Spleen (tissue), 11 donors: ENCODE measurements around the gene RAD9A. TPM values are rescaled to one million over a fixed set of nuclear protein-coding genes. Genes with fewer than 3 reads are reported as not detected.
A peak's percentile ranks its signal among the peaks of the same experiment; 100 is the strongest.

ENCODE experiments used
- DNase-seq: peaks from one replicate; pipeline ENCODE4 v3.0.0-alpha.2; 2020
- H3K27ac ChIP-seq, 8 donors: fragments of 200-600 bp; sonication (generic) in 7 of 8; 1 replicate in 4 of 8; 2 replicates in 4 of 8; pipeline versions ENCODE4 v1.5.0 to v1.8.0; 2016 to 2021; ENCODE audit warnings: inconsistent platforms in 4 of 8, mild to moderate bottlenecking in 4 of 8, moderate library complexity in 1 of 8
- H3K27me3 ChIP-seq, 7 donors: fragments of 200-600 bp; sonication (generic) in 6 of 7; replicated peaks in 1 of 7; 1 replicate in 4 of 7; 2 replicates in 3 of 7; pipeline versions ENCODE4 v1.5.0 to v1.8.0; 2016 to 2021; ENCODE audit warnings: inconsistent platforms in 3 of 7, mild to moderate bottlenecking in 1 of 7
- H3K36me3 ChIP-seq, 6 donors: fragments of 200-600 bp; sonication (generic) in 5 of 6; 1 replicate in 4 of 6; 2 replicates in 2 of 6; pipeline versions ENCODE4 v1.5.0 to v1.8.0; 2016 to 2021; ENCODE audit warnings: inconsistent platforms in 2 of 6
- H3K4me1 ChIP-seq, 6 donors: fragments of 200-600 bp; sonication (generic) in 5 of 6; 1 replicate in 3 of 6; 2 replicates in 3 of 6; pipeline versions ENCODE4 v1.5.0 to v1.8.0; 2016 to 2021; ENCODE audit warnings: inconsistent platforms in 3 of 6
- H3K4me3 ChIP-seq, 8 donors: fragments of 200-600 bp; sonication (generic) in 7 of 8; 1 replicate in 4 of 8; 2 replicates in 4 of 8; pipeline versions ENCODE4 v1.5.0 to v1.8.0; 2016 to 2021; ENCODE audit warnings: inconsistent platforms in 4 of 8, mild to moderate bottlenecking in 4 of 8, moderate library complexity in 2 of 8
- H3K9me3 ChIP-seq, 8 donors: fragments of 200-600 bp; sonication (generic) in 7 of 8; 1 replicate in 4 of 8; 2 replicates in 4 of 8; pipeline versions ENCODE4 v1.5.0 to v1.8.0; 2016 to 2021; ENCODE audit warnings: inconsistent platforms in 4 of 8
- POLR2A ChIP-seq, 3 donors: fragments of 450-650 bp; IDR thresholded peaks; one replicate each; pipeline ENCODE4 v1.5.1; 2017; ENCODE audit warnings: antibody characterized with exemption in 3 of 3, mild to moderate bottlenecking in 1 of 3
- POLR2AphosphoS5 ChIP-seq, 3 donors: sonication (generic); formaldehyde crosslinking; IDR thresholded peaks; one replicate each; pipeline ENCODE4 v1.5.1; 2017; ENCODE audit warnings: antibody characterized with exemption in 3 of 3
- WGBS, 5 donors: extraction: QIAGEN DNeasy Blood & Tissue Kit in 3 of 5; methylation state at CpG; one replicate each; pipeline versions ENCODE4 v1.1.5 to v1.1.7; 2013 to 2018; 5-methylcytosine and 5-hydroxymethylcytosine counted together
- intact Hi-C: fragments of 100-400 bp; cut with DNase I; formaldehyde crosslinking; loops from one replicate; pipeline ENCODE4 v1.15.0; 2023; ENCODE audit warnings: low total_unique reads
- polyA plus RNA-seq, 3 donors: library from polyadenylated mRNA; stranded (reverse); fragments of 200-250 nt; gene quantifications; one replicate each; pipeline ENCODE4 v1.2.1, GENCODE V29; 2013
- total RNA-seq, 7 donors: library from RNA; depleted of rRNA in 3 of 7; stranded (reverse); fragments of >200 nt in 3 of 7; fragmentation: NEBNext Ultra II Directional in 4 of 7; extraction: Animal tissue kit (Norgen Biotek cat#: 25700) in 4 of 7; gene quantifications; one replicate each; pipeline versions ENCODE4 v1.1.0 to v1.2.1, GENCODE V29; 2016 to 2021
- TF ChIP-seq, protein P1 (sequence below), 11 experiments: fragments of 200-600 bp in 7 of 11; fragments of 450-650 bp in 4 of 11; sonication (generic) in 4 of 11; IDR thresholded peaks in 8 of 11; conservative IDR thresholded peaks in 3 of 11; 1 replicate in 7 of 11; 2 replicates in 4 of 11; pipeline versions ENCODE4 v1.4.0 to v1.8.0; 2016 to 2021; ENCODE audit warnings: antibody characterized with exemption in 11 of 11, inconsistent platforms in 4 of 11, mild to moderate bottlenecking in 1 of 11
- donor health status: healthy with polysubstance abuse.
- donor health status: DM: no; HTN: no; CAD: no; lungs with moderate emphysema.
- donor health status: DM: no; HTN: no; CAD: no.
- donor health status: Bipolar disorder and iron deficiency.
- donor health status: healthy.
- donor health status: DM: no; HTN: no; CAD: no.
- donor health status: DM: yes; HTN: yes; CAD: no.

Gene RAD9A
- total and polyA plus RNA-seq, 10 donors, result 18.2 to 44.8 (median 30.1) TPM

GRCh38 chr11:67428052-67429001, 36.5 kb downstream of the RAD9A start, which contains the start of gene RPS6KB2:
Gene RPS6KB2 (plus strand): TSS chr11:67428494. CDS start chr11:67428546, 52 bp downstream.
- intact Hi-C loops, result no loop called here
- peaks cover 16 to 66% (median 44%) of the 10 kb centered on the region in 6 donors for H3K4me1 ChIP-seq
- peak within 1 kb of the TSS; percentile 72 to 96 (median 80) for H3K4me3 ChIP-seq
- H3K27ac ChIP-seq, result peak within 1 kb of the TSS; percentile 91 to 97 (median 94)
- DNase-seq, result peak; percentile 100
- H3K9me3 ChIP-seq, result no peaks in the 10 kb centered on the region
- 0 to 1% (median 0%) methylated on average over 58 to 68 of the region's 68 CpGs for WGBS, 5 donors
- TF ChIP-seq, protein P1, sequence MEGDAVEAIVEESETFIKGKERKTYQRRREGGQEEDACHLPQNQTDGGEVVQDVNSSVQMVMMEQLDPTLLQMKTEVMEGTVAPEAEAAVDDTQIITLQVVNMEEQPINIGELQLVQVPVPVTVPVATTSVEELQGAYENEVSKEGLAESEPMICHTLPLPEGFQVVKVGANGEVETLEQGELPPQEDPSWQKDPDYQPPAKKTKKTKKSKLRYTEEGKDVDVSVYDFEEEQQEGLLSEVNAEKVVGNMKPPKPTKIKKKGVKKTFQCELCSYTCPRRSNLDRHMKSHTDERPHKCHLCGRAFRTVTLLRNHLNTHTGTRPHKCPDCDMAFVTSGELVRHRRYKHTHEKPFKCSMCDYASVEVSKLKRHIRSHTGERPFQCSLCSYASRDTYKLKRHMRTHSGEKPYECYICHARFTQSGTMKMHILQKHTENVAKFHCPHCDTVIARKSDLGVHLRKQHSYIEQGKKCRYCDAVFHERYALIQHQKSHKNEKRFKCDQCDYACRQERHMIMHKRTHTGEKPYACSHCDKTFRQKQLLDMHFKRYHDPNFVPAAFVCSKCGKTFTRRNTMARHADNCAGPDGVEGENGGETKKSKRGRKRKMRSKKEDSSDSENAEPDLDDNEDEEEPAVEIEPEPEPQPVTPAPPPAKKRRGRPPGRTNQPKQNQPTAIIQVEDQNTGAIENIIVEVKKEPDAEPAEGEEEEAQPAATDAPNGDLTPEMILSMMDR (IDR thresholded peaks at IDR 0.05 in 8 of 11, conservative IDR thresholded peaks at IDR 0.05 in 3 of 11), result peak in 4 of 11 experiments; percentile 17 to 33 (median 30)
- TF ChIP-seq POLR2A (IDR thresholded peaks at IDR 0.05), result peak; percentile 85 to 95 (median 85)
- peak; percentile 97 to 99 (median 98) for TF ChIP-seq POLR2AphosphoS5 (IDR thresholded peaks at IDR 0.05)
- H3K36me3 ChIP-seq, result peaks cover 0 to 42% (median 29%) of the 10 kb centered on the region in 6 donors
- no peaks in the 10 kb centered on the region for H3K27me3 ChIP-seq

DNA sequence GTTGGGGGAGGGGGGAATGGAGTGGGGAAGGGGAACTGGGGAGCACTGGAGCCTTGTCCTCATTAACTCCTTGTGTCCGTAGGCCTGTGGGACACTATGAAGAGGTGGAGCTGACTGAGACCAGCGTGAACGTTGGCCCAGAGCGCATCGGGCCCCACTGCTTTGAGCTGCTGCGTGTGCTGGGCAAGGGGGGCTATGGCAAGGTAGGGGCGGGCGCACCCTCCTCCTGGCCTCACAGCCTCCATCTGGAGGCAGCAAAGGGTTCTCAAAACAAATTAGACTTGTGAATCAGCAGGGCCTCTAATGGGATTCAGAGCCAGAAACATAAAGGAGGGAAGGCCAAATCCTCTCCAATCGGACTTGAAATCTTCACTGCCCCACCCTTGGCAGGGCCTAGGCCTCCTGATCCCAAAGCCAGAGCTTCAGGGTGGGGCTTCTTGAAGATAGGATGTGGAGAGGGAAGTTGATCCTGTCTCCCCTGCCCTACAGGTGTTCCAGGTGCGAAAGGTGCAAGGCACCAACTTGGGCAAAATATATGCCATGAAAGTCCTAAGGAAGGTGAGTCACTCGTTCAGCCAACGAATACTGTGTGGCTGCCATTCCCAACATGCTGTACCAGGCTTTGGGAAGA, 37.4 kb downstream of the RAD9A start:
- intact Hi-C loops, result no loop called here
- WGBS, 5 donors, result 50 to 77% (median 57%) methylated on average over 4 to 12 of the region's 12 CpGs
- Histone ChIP-seq H3K9me3 (no peaks in the 10 kb centered on the region), H3K27ac (peak overlapping the region in 6 of 8 donors; percentile 91 to 97 (median 94)), H3K4me3 (peak overlapping the region; percentile 72 to 96 (median 80)), H3K36me3 (peaks cover 0 to 50% (median 35%) of the 10 kb centered on the region in 6 donors), H3K27me3 (no peaks in the 10 kb centered on the region), H3K4me1 (peaks cover 24 to 72% (median 52%) of the 10 kb centered on the region in 6 donors)
- TF ChIP-seq POLR2AphosphoS5 (IDR thresholded peaks at IDR 0.05), result no peak
- TF ChIP-seq, protein P1 (IDR thresholded peaks at IDR 0.05 in 8 of 11, conservative IDR thresholded peaks at IDR 0.05 in 3 of 11), result no peak
- no peak for TF ChIP-seq POLR2A (IDR thresholded peaks at IDR 0.05)
- DNase-seq, result no peak

- no peak for DNase-seq
- peaks cover 26 to 73% (median 58%) of the 10 kb centered on the region in 6 donors for H3K4me1 ChIP-seq
- H3K4me3 ChIP-seq, result peak overlapping the region in 3 of 8 donors; percentile 72 to 96 (median 91)
- 86 to 91% (median 87%) methylated on average over 11 of the region's 11 CpGs for WGBS, 5 donors
- H3K27me3 ChIP-seq, result no peaks in the 10 kb centered on the region
- intact Hi-C loops, result no loop called here
- H3K36me3 ChIP-seq, result peaks cover 0 to 56% (median 41%) of the 10 kb centered on the region in 6 donors
- peak overlapping the region in 1 of 8 donors; percentile 96 for H3K27ac ChIP-seq
- H3K9me3 ChIP-seq, result no peaks in the 10 kb centered on the region
- TF ChIP-seq POLR2A (IDR thresholded peaks at IDR 0.05) (no peak), POLR2AphosphoS5 (IDR thresholded peaks at IDR 0.05) (no peak)
- TF ChIP-seq, protein P1 (IDR thresholded peaks at IDR 0.05 in 8 of 11, conservative IDR thresholded peaks at IDR 0.05 in 3 of 11), result no peak
Observed at GRCh38 chr11:67429722-67430121, 37.9 kb downstream of the RAD9A start.
